ENCODE measurements around the gene DOCK2.

DOCK2 gene

DNA sequence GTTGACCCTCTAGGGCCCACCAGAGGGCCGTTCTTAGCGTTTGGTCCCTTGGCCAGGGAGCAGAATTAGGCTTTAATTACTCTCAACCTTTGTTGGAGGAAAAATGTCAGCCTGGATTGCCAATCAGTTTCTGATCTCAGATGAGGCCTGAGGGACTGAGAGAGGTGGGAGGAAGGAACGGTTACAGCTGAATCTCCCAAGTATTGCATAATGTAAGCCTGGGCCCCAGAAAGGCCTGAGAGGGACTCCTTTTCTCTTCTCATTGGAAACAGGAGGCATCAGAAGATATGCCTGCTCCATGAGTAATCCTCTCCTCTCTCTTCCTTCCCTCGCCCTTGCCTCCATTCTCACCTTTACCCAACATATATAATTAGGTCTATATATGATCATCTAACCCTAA is 237.5 kb downstream of the DOCK2 start:
- no peak for DNase-seq

DNA sequence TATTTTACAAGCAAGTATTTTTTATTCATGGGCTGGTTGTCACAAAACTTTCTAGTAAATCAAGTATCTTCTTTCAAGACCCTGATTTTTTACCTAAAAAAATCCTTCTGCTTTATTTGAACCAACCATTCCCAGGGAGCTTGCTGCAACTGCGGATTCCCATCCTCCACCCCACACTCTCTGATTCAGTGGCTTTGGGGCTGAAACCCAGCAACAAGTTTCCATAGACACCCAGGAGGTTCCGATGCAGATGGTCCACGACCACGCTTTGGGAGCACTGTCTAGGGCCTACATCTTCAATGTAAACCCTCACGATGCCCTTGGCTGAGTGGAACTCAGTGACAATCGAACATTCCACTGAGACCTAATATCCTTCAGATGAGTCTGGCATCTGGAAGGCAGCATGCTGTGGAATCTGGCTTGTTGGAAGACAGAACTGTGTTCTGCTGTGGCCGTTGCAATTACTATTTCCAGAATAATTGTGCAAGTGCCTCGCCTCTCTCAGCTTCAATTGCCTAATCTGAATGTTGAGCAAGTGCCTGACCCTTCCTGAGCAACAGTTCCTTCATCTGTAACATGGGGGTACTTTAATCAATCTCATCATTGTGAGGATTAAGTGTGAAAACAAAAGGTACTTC is 238.1 kb downstream of the DOCK2 start:
- no peak for DNase-seq

DNA sequence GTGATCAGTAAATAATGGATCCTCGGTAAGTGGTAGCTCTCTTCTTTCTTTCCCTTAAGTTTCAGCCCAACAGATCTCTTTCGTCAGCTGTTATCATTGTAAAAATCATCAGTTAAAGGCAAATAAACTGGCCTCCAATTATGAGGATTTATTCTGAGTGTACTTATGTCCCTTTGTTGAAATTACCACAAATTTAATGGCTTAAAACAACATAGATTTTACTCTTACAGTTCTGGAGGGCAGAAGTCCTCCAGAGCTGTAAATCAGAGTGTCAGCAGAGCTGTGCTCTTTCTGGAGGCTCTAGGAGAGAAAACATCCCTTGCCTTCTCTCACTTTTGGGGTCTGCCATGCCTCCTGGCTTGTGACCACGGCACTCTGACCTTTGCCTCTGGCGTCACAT is 238.7 kb downstream of the DOCK2 start:
- DNase-seq: no peak

DNA sequence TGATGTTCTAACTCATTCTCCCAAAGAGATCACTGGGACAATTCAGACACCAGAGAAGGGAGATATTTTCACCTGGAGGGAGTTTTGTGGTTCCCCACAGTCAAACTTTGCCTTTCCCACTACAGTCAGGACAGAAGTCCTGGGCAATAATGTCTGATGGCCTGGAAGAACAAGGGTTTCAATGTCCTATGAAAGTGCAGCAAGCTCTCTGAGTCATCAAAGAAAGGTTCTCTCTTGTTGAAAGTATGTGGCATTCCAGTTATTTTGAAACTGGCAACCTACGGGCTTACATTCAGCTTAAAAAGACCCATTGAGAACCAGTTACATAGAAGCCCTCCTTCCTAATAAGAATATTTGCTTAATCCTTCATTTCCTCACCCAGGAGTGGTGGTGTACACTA is 239.3 kb downstream of the DOCK2 start:
- DNase-seq: peak; percentile 66

GRCh38 chr5:169880012-169880663 is 243.1 kb downstream of the DOCK2 start:
- no peak for DNase-seq

DNA sequence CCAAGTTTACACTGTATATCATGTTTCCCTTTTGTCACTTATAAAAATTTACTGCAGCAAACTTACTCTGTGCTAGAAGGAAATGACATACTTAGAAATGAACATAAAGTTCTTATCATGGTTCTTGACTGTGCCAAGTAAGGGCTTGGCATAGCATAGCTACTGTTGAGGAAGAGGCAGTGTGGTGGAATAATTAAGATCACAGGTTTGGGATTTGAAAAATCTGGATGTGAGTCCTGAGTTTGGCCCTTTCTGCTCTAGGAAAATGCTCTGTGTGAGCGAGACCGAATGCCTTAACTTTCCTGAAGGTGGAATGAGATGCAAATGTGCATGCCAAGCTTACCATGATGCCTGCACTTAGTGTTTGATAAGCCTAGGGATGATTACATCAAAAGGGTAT is 243.7 kb downstream of the DOCK2 start:
- no peak for DNase-seq

GRCh38 chr5:169881702-169882303 is 244.7 kb downstream of the DOCK2 start:
- no peak for DNase-seq

DNA sequence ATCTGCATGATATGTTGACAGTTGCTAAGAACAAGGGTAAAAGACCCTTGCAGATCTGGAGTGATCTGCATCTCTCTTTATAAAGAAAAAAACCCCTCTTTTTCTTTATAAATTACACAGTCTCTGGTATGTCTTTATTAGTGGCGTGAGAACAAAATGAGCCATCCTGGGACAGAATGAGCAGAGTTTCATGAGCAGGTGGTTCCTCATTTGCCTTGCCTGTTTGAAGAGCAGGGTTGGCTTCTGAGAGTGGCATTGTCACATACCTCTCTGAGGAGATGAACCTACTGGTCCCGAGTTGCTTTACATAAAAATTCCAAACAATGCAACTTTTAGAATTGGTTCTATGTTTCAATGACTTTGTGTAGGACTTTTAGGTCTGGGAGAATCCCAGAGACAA is 249.0 kb downstream of the DOCK2 start:
- DNase-seq: no peak

DNA sequence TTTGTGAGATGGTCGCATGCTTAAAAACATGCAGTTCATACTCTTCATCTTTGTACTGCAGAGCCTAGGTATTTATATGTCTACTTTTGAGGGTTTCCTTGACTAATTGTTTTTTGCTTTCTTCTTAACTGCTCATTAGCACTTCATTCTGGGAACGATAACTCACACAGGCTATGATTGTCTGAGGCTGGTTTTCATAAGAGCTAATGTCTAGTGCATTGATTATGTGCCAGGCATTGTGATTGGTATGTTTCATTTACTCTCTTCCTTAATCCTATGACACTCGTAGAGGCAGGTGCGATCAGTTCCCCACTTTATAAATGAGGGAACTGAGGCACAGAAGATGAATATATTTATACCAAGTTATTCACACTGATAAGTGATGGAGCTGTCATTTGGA is 249.6 kb downstream of the DOCK2 start:
- no peak for DNase-seq

- no peak for DNase-seq
Observed at GRCh38 chr5:169889572-169889971, 252.5 kb downstream of the DOCK2 start.

DNA sequence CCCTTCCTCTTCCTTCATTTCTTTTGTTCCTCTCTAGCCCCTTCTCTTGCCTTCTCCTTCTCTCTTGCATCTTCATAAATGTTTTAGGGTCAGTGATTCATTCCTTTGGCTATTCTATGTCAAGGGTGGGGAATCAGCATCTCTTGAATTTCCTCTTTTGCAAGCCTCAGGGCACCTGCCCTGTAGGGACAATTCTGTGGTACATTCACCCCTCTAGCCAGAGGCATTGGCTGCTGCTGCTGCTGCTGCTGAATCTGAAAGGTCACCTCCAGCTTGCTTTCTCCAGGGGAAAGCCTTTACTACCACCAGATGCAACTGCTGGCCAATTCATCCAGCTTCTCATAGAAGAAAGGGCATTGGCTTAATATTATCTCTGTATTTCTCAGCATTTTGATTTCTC is 255.9 kb downstream of the DOCK2 start:
- no peak for DNase-seq

GRCh38 chr5:169893571-169893970 is 256.5 kb downstream of the DOCK2 start:
- no peak for DNase-seq

DNA sequence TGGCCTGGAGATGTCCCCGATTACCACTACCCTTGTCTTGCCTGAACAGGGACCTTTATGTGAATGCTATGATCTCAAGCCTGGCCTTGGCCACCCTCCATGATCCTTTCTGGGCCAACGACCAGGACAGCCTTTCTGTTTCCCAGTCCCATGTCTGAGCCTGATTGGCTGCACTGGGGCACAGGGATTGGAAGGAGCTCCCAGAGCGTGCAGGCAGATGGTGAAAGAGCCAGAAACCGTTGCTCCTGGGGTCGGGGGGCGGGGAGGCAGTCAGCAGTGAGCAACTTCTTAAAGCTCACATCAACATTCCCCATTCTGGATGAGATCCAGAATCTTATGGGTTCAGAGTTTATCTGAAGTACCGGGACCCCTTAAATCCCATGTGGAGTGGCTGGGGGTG is 258.9 kb downstream of the DOCK2 start:
- no peak for DNase-seq

GRCh38 chr5:169897481-169897880 is 260.4 kb downstream of the DOCK2 start:
- no peak for DNase-seq

- DNase-seq: no peak
Observed at GRCh38 chr5:169901896-169902295, 264.8 kb downstream of the DOCK2 start.

DNA sequence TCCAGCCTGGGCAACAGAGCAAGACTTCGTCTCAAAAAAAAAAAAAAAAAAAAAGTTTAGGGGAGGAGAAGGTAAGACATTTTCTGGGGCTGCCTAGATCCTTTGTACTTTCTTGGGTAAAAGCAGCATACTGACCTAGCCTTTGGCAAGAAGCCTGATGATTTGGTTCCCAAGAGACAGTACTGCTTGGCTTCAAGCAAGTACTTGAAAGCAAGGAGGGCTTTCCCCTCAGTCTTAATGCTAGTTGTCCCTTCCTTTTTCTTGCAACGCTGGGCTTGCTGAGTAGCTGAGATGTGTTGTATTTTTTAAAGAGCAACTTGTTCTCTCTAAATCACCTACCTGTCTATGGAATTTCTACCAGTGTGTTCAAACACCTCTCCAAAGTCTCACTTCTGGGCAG is 267.0 kb downstream of the DOCK2 start:
- no peak for DNase-seq

- no peak for DNase-seq
Observed at GRCh38 chr5:169904508-169904907, 267.4 kb downstream of the DOCK2 start.

DNA sequence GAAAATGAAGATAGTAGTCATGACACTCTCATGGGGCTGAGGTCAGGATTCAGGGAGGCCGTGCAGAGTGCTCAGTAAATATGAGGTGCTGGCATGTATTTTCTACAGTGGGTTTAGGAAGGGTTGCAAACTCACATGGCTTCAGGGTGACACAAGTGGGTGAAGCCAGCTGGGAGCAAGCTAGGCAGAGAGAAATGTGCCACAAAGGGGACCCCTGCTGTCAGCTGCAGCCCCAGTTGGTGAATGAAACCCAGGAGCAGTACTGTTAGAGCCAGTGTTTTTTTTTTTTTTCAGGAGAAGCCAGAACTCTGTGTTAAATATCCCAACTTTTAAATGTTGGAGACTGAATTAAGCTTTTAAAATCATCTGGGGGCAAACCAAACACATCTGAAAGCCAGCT is 267.9 kb downstream of the DOCK2 start:
- no peak for DNase-seq

GRCh38 chr5:169906745-169907649 is 269.9 kb downstream of the DOCK2 start:
- no peak for DNase-seq

DNA sequence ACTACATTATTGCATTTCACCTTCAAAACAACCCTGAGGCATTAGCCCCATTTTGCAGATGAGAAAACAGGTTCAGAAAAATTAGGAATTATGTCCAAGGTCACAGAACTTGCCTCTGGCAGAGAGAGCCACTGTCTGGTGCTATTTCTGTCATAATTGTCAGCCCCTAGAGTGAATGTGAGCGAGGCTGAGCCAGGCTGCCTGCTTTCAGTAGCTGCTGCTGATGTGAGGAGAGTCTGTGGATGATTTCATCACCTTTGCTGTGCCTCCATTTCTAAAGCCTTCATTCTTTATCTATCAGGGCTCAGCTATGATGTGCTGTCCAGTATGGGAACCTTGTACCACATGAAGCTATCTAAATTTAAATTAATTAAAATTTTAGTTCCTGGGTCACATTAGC is 271.8 kb downstream of the DOCK2 start:
- DNase-seq: no peak

- DNase-seq: no peak
Observed at GRCh38 chr5:169909945-169910344, 272.9 kb downstream of the DOCK2 start.

DNA sequence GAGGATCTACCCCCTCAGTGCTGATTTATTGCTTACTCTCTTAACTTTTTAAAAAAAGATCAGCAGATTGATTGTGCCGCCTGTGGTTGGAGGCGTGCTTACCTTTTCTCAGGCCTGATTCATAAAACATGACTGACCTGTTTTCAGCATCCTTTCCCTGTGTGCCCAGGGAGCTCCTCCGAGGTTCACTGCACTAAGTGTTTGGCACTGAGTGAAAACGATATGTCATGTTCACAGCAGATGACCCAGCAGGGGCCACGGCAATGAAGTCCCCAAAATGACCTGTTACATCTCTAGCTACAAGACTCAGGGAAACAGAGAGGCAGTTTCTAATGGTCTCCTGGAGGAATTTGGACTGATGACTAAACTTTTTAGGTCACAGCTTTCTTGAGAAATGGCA is 273.3 kb downstream of the DOCK2 start:
- peak; percentile 58 for DNase-seq

DNA sequence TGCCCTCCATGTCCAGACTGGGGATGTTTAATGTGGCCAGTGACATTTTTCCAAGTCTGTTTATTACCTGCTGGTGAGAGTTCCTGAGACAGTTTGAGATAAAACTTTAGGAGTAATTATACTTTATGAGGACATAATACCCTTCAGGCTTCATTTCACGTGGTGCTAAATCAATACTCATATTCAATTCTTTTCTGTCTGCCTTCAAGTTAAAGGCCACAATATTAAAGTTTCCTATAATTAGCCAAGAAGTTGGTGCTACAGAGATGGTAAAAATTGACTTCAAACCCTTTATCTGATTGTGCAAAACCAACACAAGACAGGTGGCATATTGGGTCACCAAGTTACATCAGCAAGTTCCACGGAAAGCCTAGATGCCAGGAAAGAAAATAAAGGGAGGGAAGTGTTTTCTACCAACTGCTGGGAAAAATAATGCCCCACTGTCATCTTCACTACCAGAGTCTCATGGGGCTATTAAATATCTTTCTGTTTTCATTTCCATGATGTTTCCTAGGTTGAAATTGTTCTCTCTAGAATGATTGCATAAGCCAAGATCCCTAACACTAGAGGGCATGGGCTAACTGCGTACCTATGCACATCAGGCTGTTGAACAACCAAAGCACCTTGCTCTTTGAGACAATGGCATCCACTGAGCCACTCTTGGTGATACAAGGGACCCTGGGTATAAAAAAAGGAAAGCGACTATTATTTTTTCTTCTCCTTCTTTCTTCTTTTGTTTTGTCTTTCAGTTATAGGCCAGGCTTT is 274.6 kb downstream of the DOCK2 start:
- DNase-seq: no peak

Data from islet precursor cell (in vitro differentiated cells).